Stimulated activated CD4-positive, alpha-beta T cell treated with anti-CD3 and anti-CD28 coated beads, Interleukin-1b, Interleukin-23, amount 100 ng/mL, for 24 hours (primary cell): ENCODE measurements around the gene HPCAL1.
A peak's percentile ranks its signal among the peaks of the same experiment; 100 is the strongest.

Source experiments
- DNase-seq, 4 experiments: peaks; one replicate each; pipeline ENCODE4 v3.0.0-alpha.2; 2020; ENCODE audit warnings: low read depth in 4 of 4, low spot score in 1 of 4

HPCAL1 gene

DNA sequence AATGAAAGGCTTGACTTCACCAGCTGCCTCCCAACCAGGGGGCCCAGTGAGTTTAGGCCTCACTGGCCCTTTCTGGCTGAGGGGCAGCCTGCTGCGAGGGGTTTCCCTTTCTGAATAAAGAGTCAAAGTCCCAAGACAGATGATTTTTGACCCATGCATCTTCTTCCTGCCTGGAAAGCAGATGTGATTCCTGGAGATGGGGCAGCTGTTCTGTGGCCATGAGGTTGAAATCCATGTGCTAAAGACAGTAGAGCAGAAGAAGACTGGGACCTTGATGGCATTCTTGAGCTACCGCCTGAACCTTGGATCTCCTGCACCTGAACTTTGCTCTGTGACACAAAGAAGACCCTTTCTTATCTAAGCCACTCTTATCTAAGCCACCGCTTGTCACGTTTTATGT lies 19.8 kb downstream of the HPCAL1 start:
- no peak for DNase-seq

DNA sequence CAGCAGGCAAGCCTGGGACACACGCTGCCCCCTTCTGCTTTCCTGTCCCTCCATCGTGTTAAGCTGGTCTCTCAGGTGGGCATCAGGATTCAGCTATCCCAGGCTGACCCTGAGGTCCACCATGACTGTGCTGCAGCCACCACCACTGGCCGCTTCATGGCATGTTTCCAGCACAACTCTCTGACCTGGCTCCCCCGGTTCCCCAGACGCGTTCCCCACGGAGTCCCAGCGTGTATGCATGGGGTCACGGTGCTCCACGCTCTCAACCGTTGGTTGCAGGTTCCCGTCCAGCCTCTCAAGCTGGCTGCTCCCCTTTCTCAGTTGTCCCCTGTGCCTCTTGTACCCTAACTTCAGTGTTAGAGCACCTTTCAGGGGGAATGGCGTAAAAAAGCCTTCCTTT lies 20.3 kb downstream of the HPCAL1 start:
- DNase-seq: no peak

DNA sequence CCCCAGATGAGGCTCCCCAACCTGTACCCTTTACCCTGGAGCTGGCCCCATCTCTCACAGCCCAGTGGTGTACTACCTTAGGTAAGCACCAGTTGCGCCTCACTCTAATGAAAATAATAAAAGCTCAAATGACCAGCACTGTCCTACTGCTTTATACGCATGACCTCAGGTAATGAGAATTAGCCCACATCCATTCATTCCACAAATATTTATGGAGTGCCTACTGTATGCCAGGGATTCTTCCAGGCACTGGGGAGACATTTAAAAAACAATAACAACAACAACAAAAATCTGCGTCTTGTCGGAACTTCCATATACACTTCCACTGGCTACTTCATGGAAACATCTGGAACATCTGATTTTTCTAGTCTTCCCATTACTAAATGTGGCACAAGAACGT lies 20.8 kb downstream of the HPCAL1 start:
- DNase-seq: no peak

DNA sequence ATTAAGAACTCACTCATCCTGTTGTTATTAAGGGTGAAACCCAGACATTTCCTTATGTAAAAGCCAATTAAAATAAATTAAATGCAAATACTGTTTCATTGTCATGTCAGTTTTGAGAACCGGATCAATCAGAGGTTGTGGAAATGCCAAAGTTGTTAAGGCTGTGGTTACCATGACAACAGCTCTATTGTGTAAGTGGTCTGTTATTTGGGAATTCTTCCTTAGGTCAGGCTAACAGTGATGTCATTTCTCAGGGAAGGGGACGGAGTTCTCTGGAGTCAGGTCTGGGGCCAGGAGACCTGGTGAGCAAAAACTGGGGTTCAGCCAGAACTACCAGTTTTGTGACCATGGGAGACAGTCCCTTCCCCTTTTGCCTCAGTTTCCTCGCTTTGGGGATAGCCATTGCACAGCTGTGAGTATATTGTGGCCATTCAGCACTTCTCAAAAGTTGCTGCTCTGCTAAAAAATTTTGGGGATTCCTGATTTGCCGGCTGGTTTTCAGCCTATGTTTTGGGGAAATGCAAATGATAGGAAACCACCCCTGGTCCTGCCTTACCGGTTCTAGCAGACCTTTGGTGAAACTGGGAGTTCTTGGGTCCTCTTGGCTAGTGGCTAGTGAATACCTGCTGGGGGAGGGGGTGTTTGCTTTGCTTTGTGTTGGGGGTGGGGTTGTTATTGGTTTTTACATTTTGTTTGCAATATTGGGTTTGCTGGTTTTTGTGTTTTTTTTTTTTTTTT lies 21.6 kb downstream of the HPCAL1 start:
- DNase-seq: no peak

DNA sequence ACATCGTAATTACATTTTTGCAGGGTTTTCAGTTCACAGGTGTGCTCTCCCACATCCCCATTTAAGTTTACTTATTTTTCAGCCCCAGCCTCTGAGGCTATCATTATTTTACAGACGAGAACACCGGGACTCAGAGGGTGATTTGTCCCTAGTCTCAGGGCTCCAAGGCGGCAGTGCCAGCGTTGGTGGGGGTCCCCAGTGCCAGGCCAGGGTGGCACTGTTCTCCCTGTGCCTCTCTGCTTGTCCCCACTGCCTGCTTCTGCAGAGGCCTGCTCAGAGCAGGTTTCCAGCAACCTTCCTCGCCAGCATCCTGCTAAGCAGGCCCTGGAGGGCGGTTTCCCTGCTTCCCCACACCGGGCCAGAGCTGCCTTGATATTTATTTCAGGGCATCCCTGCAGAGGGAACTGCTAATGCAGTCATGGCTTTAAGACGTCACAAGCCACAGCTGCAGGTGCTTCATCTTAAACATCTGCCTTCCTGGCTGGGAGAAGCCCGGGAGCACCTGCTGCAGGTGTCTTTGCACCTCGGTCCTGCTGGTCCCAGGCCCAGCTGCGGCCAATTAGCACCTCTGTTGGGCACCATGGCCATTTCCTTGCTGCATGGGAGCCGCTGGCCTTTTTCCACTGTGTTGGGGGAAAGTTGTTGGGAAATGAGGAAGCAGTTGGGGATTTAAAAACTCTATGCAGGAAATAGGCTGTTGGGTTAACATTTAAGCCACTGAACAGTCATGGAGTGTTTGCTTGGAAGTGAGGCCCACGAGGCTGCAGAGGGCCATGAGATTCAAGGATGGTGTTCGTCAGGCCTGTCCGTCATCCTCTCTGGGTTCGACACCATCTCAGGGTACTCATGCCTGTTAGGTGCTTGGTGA lies 22.8 kb downstream of the HPCAL1 start:
- DNase-seq: no peak

GRCh38 chr2:10326151-10326616 lies 23.5 kb downstream of the HPCAL1 start:
- DNase-seq: no peak

DNA sequence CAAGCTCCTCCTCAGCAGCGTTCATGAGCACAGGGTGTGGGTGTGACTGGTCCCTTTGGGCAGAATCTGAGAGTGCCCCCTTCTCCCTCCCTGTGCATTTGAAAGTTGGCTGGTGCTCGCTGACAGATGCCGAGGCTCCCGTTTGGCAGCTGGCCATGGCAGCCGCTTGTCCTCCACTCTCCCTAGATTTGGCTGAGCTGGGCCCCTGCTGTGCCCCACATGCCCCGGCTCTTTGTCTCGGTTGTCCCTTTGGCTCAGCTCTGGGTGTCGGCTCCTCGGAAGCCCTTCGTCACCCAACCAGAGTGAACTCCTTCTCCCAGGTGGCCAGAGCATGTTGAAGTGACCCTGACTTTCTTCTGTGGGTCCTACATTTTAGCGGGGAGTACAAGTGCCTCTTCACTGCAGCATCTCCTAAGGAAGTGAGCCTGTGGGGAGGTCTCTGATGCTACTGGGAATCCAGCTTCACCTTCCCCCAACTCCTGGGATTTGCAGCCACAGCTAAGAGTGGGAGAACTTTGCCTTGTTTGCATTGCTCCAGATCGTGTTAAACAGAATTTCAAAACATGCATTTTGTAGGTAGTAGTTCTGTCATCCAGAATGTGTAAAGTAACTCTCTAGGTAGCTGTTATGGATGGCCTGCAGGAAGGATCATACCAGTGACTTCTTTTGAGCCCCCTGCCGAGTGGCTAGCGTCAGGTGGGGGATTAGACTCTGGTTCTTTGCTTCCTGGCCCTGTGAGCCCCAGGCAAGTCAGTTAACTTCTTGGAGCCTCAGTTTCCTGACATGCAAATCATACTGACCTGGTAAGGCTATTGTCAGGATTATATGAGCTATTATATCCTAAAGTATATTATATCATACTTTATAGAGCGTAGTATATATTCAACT lies 24.2 kb downstream of the HPCAL1 start:
- DNase-seq: no peak

DNA sequence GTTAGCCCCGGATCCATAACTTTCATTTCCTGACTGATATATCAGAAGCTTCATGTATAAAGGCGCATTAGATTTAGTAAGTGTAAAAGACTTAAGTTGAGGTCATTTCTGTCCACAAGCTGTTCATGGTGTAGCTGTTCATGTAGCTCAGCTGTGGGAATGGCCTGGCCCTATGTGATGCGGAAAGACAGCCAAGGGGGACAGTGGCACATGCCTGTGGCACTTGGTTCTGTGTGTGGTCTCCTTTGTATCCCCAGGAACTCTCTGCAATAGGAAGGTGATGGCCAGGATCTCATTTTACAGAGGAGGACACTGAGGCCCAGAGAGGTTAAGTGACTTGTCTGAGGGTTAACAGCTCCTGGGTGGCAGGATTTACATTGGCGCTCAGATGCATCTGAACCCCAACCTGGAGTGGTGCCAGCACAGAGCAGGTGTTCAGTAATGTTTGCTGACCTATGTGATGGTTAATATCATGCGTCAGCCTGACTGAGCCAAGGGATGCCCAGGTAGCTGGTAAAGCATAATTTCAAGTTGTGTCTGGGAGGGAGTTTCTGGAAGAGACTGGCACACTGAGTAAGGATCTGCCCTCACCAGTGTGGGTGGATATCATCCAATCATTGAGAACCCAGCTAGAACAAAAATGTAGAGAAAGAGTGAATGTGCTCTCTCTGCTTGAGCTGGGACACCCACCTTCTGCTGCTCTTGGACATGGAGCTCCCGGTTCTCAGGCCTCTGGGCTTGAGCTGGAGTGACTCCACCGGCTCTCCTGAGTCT lies 25.4 kb downstream of the HPCAL1 start:
- DNase-seq: no peak

GRCh38 chr2:10328670-10329579 lies 26.2 kb downstream of the HPCAL1 start:
- DNase-seq: no peak

DNA sequence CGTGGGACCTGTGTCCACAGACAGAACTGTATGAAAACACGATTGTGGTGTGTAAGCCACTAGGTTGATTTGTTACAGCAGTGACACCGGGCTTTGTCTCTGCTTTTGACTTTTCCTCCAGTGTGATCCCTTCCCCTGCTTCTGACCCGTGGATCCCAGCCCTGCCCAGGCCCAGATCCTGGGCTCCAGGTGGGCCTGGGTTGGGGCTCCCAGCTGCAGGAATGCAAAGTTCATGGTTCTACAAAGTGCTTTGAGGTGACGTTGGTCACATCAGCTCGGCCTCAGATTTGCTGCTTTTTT lies 26.8 kb downstream of the HPCAL1 start:
- DNase-seq: no peak

DNA sequence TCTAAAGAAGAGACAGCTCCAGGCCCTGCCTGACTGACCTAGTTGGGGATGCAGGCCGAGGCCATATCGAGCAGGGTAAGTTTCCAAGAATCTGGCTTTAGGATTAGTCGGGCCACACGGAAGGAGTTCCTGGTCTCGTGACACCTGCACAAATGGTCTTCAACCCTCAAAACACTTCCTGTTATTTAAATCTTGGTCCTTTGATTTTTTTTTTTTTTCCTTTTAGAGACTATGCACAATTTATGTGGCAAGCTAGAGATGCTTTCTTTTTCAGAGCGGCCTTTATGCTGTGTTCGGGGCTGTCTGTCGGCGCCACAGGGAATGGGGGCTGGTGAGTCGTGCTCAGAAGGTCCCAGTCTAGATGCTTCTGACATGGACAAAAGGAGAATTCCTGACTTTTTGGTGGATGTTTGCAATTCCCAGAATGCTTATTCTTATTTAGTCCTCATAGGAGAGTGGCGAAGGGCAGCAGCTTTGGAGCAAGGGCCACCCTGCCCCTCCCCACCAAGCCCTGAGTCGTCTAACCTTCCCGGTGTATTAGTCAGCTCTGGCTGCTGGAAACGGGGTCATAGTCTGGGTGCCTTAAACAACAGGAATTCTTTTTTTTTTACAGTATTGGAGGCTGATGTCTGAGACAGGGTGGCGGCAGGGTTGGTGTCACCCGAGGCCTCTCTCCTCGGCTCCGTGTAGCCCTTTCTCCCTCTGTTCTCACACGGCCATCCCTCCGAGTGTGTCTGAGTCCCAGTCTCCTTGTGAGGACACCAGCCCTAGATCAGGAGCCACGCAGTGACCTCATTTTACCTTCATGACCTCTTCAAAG lies 27.4 kb downstream of the HPCAL1 start:
- no peak for DNase-seq

DNA sequence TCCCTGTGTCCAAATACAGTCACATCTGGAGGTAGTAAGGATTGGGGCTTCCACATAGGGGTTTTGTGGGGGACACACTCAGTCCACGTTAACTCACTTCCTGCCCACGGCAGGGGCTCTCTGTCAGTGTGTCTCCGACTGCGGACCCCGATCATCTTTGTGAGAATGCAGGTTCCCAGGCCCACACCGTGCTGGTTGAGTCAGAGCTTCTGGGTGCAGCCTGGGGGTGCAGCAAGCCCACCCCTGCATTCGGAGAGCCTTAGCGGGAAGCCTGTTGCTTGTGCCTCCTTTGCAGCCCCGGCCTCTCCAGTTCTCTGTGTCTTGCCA lies 28.0 kb downstream of the HPCAL1 start:
- no peak for DNase-seq

DNA sequence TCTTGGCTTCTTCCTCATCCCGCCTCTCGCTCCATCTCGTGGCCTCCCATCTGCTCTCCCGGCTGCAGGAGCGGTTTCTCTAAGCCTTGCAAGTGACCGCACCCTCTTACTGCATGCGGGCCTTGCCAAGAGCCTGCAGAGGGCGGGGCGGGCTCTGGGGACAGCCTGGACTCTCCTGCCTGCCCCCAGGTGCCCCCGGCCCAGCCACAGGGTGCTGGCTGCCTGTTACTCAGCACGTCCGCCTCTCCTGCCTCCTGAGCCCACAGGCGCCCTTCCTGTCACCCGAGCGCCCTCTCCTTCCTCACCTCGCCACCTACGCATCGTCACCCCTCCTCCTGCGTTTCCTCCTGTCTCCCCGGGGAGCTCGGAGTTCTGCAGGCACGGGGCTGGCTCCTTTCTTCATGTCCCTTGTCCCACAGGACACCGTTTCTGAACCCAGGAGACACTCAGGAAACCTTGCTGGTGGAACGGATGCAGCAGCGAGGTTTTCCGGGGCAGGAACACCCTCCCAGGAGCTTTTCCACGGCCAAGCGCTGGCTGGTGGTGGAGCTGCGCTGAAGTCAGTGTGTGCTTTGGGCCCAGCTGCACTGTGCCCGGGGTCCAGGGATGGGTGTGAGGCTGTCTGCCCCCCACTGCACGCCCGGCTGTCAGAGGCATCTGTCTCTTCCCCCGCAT lies 28.5 kb downstream of the HPCAL1 start:
- peak in 3 of 4 experiments; percentile 26 to 81 (median 57) for DNase-seq

GRCh38 chr2:10331702-10332401 lies 29.1 kb downstream of the HPCAL1 start:
- DNase-seq: peak in 2 of 4 experiments; percentile 16 to 65

DNA sequence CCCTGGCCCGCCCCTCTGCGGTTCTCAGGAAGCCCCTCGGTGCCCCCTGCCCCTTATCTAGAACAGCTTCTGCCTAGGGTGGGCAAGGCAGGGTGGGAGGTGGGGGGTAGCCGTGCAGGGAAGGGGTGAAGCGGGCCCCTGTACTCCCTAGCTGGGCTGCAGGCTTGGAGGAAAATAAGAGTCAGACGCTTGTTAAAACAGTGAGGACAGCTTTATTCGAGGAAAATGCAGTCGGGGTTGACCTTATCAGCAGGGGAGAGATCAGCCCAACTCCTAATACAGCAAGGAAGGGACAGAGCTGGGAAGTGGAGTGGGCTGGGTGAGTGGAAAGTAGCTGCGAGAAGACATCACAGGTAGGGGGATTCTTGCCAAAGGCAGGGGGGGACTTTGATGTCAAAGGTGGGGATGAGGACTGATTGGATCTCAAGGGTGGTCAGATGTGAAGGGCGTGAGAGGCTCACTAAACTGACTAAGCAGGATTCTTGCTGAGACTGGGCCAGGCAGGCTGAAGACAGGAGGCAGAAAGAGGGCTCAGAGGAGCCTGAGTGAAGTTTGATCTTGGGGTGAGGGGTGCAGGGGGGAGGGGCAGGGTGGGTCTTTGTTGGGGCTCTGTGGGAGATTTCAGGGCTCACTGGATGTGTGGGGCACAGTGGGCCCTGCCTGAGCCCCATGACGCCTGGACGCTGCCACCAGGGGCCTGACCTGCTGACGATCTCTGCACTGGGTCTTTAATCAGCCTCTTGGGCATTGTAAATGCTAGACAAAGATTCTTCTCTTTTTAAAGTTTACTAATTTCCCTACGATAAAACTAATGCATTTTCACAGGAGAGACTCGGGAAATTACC lies 29.9 kb downstream of the HPCAL1 start:
- DNase-seq: peak in 1 of 4 experiments; percentile 28

- no peak for DNase-seq
Measured at GRCh38 chr2:10333247-10333613, 30.5 kb downstream of the HPCAL1 start.

- DNase-seq: no peak
Measured at GRCh38 chr2:10333966-10334365, 31.3 kb downstream of the HPCAL1 start.
